Smooth muscle cell (in vitro differentiated cells): ENCODE results near the gene IFNGR2. TPM values are rescaled to one million over a fixed set of nuclear protein-coding genes. Genes with fewer than 3 reads are reported as not detected.

ENCODE experiments used
- DNase-seq: peaks from one replicate; lab custom pipeline; 2025; ENCODE audit not compliant: unreplicated experiment; lab: John Stamatoyannopoulos, UW
- H2AFZ ChIP-seq: fragments of 200-600 bp; sonication (generic); 2 replicates; pipeline ENCODE4 v1.6.0; 2016; ENCODE audit warnings: antibody characterized with exemption, low read depth, mild to moderate bottlenecking
- H3F3A ChIP-seq: fragments of 200-600 bp; sonication (generic); 2 replicates; pipeline ENCODE4 v1.6.0; 2017; ENCODE audit warnings: antibody characterized with exemption, low read depth
- H3K27ac ChIP-seq: fragments of 200-600 bp; sonication (generic); 2 replicates; pipeline ENCODE4 v1.5.1; 2016; ENCODE audit warnings: low read depth, mild to moderate bottlenecking
- H3K27me3 ChIP-seq: fragments of 200-600 bp; sonication (generic); 2 replicates; pipeline ENCODE4 v1.6.1; 2016; ENCODE audit warnings: low read depth, mild to moderate bottlenecking
- H3K36me3 ChIP-seq: fragments of 200-600 bp; sonication (generic); 2 replicates; pipeline ENCODE4 v1.5.1; 2016; ENCODE audit warnings: low read depth
- H3K4me1 ChIP-seq: fragments of 200-600 bp; sonication (generic); 2 replicates; pipeline ENCODE4 v1.5.1; 2016; ENCODE audit warnings: low read depth
- H3K4me2 ChIP-seq: fragments of 200-600 bp; sonication (generic); 2 replicates; pipeline ENCODE4 v1.6.0; 2016; ENCODE audit warnings: mild to moderate bottlenecking
- H3K4me3 ChIP-seq: fragments of 200-600 bp; sonication (generic); 2 replicates; pipeline ENCODE4 v1.5.1; 2016; ENCODE audit warnings: mild to moderate bottlenecking
- H3K79me2 ChIP-seq: fragments of 200-600 bp; sonication (generic); 2 replicates; pipeline ENCODE4 v1.6.0; 2016; ENCODE audit warnings: low read depth, mild to moderate bottlenecking
- H3K9ac ChIP-seq: fragments of 200-600 bp; sonication (generic); 2 replicates; pipeline ENCODE4 v1.6.0; 2016; ENCODE audit warnings: low read depth
- H3K9me3 ChIP-seq: fragments of 200-600 bp; sonication (generic); replicated peaks from 2 replicates; pipeline ENCODE4 v1.5.1; 2016; ENCODE audit warnings: low read depth
- H4K20me1 ChIP-seq: fragments of 200-600 bp; sonication (generic); 2 replicates; pipeline ENCODE4 v1.6.0; 2016; ENCODE audit warnings: low read depth
- WGBS: methylation state at CpG from one replicate; pipeline ENCODE4 v1.1.7; 2016; ENCODE audit warnings: low lambda C conversion rate; 5-methylcytosine and 5-hydroxymethylcytosine counted together
- polyA plus RNA-seq: library from polyadenylated mRNA; unstranded; fragments of >200 nt; fragmentation: Nextera tagmentation; extraction: Ambion mirVana; gene quantifications from 2 replicates; pipeline ENCODE4 v1.2.1, GENCODE V29; 2016
- total RNA-seq: library from RNA; depleted of rRNA; stranded (reverse); fragments of >200 nt; gene quantifications from 2 replicates; pipeline ENCODE4 v1.2.3, GENCODE V29; 2014
- TF ChIP-seq, protein P1 (sequence below): fragments of 200-600 bp; sonication (generic); IDR thresholded peaks from 2 replicates; pipeline ENCODE4 v1.5.1; 2017; ENCODE audit warnings: borderline replicate concordance, mild to moderate bottlenecking, antibody characterized with exemption; ENCODE audit not compliant: insufficient read depth, poor library complexity, severe bottlenecking

The IFNGR2 gene
- total and polyA plus RNA-seq, 2 experiments from 2014 or later, result 117 to 127 TPM

DNA sequence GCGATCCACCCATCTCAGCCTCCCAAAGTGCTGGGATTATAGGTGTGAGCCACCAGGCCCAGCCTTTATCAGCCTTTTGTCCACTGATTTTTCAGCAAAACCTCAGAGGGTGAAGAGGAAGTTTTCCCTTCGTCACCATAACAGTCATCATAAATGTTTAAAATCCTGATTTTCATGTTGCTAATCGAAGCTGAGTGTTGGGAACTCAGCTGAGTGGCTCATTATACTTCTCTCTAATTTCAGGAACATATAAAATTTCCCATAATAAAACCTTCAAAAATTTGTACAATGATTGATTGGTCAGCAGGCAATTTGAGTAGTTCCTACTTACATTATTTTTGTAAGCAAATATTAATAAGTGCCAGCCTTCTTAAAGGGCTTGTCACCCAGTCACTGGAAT, 31.8 kb upstream of the IFNGR2 start:
- Histone ChIP-seq H3F3A (no peaks in the 10 kb centered on the region), H3K27me3 (no peaks in the 10 kb centered on the region), H3K9me3 (no peaks in the 10 kb centered on the region), H3K4me3 (no peak overlapping the region), H2AFZ (no peak overlapping the region), H3K4me1 (no peaks in the 10 kb centered on the region), H3K27ac (no peak overlapping the region), H3K79me2 (no peaks in the 10 kb centered on the region), H3K36me3 (no peaks in the 10 kb centered on the region), H3K9ac (no peak overlapping the region), H4K20me1 (no peaks in the 10 kb centered on the region), H3K4me2 (no peak overlapping the region)
- WGBS, result 97% methylated on average over 3 of the region's 3 CpGs
- TF ChIP-seq, protein P1, sequence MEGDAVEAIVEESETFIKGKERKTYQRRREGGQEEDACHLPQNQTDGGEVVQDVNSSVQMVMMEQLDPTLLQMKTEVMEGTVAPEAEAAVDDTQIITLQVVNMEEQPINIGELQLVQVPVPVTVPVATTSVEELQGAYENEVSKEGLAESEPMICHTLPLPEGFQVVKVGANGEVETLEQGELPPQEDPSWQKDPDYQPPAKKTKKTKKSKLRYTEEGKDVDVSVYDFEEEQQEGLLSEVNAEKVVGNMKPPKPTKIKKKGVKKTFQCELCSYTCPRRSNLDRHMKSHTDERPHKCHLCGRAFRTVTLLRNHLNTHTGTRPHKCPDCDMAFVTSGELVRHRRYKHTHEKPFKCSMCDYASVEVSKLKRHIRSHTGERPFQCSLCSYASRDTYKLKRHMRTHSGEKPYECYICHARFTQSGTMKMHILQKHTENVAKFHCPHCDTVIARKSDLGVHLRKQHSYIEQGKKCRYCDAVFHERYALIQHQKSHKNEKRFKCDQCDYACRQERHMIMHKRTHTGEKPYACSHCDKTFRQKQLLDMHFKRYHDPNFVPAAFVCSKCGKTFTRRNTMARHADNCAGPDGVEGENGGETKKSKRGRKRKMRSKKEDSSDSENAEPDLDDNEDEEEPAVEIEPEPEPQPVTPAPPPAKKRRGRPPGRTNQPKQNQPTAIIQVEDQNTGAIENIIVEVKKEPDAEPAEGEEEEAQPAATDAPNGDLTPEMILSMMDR, result no peak
- no peak for DNase-seq

DNA sequence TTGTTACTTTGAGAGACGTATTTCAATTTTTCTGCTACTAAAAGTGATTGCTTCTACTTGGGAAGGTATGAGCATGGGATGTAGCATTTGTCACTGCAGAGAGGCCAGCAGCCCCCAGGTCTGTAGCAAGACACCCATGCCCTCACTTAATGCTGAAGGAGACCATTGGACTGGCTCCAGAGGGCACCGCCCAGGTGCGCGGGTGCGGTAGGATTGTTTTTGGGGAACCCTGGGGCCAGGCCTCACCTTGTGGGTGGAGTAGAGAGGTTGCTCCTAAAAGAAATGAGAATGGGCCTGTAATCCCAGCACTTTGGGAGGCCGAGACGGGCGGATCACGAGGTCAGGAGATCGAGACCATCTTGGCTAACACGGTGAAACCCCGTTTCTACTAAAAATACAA, 30.6 kb upstream of the IFNGR2 start:
- no peaks in the 10 kb centered on the region for H3K9me3 ChIP-seq
- WGBS, result 100% methylated on average over 9 of the region's 12 CpGs

DNA sequence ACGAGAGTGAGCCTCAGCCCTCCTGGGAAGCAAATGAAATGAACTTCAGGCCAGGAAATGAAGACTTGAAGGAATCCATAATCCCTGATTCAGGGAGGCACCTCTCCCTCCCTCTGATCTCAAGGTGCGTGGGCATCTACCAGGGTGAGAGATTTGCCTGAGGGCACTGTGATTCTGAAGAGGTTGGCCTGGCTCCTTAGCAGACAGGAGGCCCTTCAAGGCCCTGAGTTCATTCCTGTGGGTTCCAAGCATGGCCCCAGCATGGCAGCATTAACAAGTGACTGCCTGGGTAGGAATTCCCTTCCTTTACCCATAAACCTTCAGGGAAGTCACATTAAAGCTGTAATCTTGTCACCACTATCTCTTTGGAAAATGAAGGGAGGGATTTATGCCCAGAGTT, 29.8 kb upstream of the IFNGR2 start:
- Histone ChIP-seq H3K27ac (peak overlapping the region; percentile 45), H2AFZ (no peak overlapping the region), H3K4me1 (no peaks in the 10 kb centered on the region), H3K9me3 (no peaks in the 10 kb centered on the region), H4K20me1 (no peaks in the 10 kb centered on the region), H3K4me2 (peak overlapping the region; percentile 54), H3K27me3 (no peaks in the 10 kb centered on the region), H3K9ac (no peak overlapping the region), H3K4me3 (no peak overlapping the region), H3K36me3 (no peaks in the 10 kb centered on the region), H3K79me2 (no peaks in the 10 kb centered on the region), H3F3A (no peaks in the 10 kb centered on the region)
- TF ChIP-seq, protein P1, result no peak
- WGBS, result 86% methylated on average over 2 of the region's 2 CpGs
- no peak for DNase-seq

More for the DNA sequence above, 30.6 kb upstream of the IFNGR2 start:
- Histone ChIP-seq H3K79me2 (no peaks in the 10 kb centered on the region), H3K4me3 (no peak overlapping the region), H3K9ac (no peak overlapping the region), H3K4me1 (no peaks in the 10 kb centered on the region), H4K20me1 (no peaks in the 10 kb centered on the region), H3K27ac (no peak overlapping the region), H3F3A (no peaks in the 10 kb centered on the region), H3K4me2 (no peak overlapping the region), H2AFZ (no peak overlapping the region), H3K27me3 (no peaks in the 10 kb centered on the region), H3K36me3 (no peaks in the 10 kb centered on the region)
- DNase-seq, result no peak
- TF ChIP-seq, protein P1, result no peak

DNA sequence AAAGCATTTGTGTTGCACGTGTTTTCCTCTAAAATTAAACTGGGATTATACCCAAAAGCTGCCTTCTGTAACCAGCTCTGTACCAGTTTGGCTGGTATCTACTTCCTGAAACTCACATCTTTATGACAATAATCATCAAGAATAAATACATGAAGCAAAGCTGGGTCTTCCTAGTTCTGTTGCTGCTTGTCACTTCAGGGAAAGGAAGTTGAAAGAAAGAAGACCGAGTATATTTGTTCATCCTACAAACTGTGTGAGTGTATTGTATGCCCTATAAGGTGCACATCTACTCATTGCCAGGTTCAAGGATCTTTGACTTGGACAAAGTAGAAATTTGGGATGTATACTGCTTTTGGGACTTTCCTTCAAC, 29.1 kb upstream of the IFNGR2 start:
- no peaks in the 10 kb centered on the region for H3K9me3 ChIP-seq
- no peak overlapping the region for H2AFZ ChIP-seq
- no peaks in the 10 kb centered on the region for H4K20me1 ChIP-seq

More for the DNA sequence above, 29.1 kb upstream of the IFNGR2 start:
- H3K27me3 ChIP-seq, result no peaks in the 10 kb centered on the region
- TF ChIP-seq, protein P1, result no peak
- peak overlapping the region; percentile 54 for H3K4me2 ChIP-seq
- no peaks in the 10 kb centered on the region for H3K79me2 ChIP-seq
- no peak overlapping the region for H3K4me3 ChIP-seq
- DNase-seq, result no peak
- H3F3A ChIP-seq, result no peaks in the 10 kb centered on the region
- no peaks in the 10 kb centered on the region for H3K36me3 ChIP-seq
- peak overlapping the region; percentile 45 for H3K27ac ChIP-seq
- WGBS, result 84% methylated on average over 2 of the region's 2 CpGs
- no peaks in the 10 kb centered on the region for H3K4me1 ChIP-seq
- H3K9ac ChIP-seq, result no peak overlapping the region
